Hematopoietic multipotent progenitor cell treated with erythropoietin and hydrocortisone succinate and interleukin-3 and kit ligand, for 15 days (in vitro differentiated cells): ENCODE results near the gene MARF1.
"Not testable (repeated sequence)": the region's sequence is repeated elsewhere in the genome, so short reads cannot be mapped to it uniquely, and the experiment has no call there.

ENCODE experiments used
- DNase-seq: peaks from one replicate; pipeline ENCODE4 v3.0.0-alpha.2; 2015; ENCODE audit warnings: low spot score

Gene MARF1

DNA sequence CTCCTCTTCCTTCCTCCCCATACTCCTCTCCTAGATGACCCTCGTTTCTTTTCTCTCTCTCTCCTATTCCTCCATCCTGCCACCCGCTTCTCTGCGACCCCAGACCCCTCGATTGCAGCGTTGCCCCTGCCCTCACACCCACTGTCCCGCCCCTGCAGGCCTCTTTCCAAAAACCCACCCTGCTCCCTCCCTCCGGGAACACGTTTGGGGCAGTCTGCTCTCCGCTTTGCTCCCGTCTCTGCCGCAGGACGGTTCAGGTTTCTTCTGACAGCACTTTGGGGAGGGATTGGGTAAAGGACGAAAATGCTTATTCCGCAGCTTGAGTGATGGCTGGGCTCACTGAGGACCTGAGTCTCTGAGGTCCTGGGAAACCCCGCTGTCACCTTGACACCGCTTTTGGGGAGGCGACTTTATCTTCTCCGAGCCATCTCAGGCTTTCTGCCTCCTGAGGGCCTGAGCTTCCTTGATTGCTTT is 7.8 kb upstream of the MARF1 start:
- peak; percentile 59 for DNase-seq

DNA sequence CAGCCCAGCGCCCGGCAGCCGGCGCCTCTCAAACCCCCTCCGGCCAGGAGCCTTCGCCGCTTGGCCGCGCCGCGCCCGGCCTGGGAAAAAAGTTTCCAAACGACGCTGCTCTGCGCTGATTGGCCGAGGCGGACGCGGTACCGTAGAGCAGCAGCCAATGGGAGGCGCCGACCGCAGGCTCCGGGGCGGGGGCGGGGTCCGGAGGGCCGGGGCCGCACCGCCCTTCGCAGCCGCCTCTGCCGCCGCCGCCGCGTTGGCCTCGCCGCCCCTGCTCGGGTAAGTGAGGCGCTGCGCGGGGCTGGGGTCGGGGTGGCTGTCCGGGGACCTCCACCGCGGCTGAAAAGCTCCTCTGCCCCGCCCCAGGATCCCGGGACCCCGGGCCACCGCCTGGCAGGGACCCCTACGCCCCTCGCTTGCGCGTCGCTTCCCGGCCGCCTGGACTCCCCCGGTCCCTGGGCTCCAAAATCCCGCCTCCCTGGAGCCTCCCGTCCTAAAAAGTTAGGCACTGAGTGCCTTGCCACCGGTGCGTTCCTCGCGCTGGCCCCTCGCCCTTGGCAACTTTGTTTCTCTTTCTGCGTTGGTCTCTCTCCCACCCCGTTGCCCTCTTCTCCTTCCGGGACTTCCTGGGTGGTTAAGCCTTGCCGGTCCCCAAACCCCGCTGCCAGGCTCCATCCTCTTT is 7.2 kb upstream of the MARF1 start, which contains the start of gene NDE1:
Gene NDE1, plus strand, starts transcription at position 227 of the 679 bp plus-strand sequence. CDS start 14,534 bp downstream, outside the sequence.
- peak; percentile 92 for DNase-seq

DNA sequence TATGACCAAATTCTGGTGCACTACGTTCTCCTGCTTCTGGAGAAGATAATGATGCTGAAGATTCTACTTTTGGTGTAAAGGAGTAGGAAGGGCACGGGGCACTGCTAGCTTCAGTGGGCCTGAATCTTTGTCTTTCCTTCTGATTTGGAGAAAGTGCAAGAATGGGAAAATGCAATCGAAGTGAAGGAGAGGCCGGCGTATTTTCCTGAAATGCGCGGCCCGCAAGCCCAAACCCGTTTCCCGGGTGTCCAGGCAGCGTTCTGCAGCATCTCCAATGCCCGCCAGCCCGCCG is 6.7 kb upstream of the MARF1 start:
- no peak for DNase-seq

DNA sequence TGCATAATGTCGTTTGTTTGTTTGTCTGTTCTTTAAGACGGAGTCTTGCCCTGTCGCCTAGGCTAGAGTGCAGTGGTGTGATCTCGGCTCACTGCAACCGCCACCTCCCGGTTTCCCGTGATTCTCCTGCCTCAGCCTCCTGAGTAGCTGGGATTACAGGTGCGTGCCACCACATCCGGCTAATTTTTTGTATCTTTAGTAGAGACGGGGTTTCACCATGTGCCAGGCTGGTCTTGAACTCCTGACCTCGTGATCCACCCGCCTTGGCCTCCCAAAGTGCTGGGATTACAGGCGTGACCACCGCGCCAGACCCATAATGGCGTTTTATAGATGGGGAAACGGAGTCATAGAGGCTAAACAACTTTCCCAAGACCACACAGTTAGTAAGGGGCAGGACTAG is 6.4 kb upstream of the MARF1 start:
- not testable (repeated sequence) for DNase-seq

DNA sequence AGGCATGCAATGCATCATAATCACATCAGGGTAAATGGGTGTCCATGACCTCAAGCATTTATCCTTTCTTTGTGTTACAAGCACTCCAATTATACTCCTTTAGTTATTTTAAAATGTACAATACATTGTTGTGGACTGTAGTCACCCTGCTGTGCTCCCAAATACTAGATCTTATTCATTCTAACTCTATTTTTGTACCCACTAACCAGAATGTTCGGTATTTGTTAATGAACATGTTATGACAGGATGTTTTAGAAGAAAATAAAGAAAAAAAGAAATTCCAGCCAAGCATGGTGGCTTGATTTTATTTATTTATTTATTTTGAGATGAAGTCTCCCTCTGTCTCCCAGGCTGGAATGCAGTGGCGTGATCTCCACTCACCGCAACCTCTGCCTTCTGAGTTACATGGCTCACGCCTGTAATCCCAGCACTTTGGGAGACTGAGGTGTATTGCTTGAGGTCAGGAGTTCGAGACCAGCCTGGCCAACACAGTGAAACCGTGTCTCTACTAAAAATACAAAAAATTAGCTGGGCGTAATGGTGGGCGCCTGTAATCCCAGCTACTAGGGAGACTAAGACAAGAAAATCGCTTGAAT is 5.3 kb upstream of the MARF1 start:
- DNase-seq, result no peak

DNA sequence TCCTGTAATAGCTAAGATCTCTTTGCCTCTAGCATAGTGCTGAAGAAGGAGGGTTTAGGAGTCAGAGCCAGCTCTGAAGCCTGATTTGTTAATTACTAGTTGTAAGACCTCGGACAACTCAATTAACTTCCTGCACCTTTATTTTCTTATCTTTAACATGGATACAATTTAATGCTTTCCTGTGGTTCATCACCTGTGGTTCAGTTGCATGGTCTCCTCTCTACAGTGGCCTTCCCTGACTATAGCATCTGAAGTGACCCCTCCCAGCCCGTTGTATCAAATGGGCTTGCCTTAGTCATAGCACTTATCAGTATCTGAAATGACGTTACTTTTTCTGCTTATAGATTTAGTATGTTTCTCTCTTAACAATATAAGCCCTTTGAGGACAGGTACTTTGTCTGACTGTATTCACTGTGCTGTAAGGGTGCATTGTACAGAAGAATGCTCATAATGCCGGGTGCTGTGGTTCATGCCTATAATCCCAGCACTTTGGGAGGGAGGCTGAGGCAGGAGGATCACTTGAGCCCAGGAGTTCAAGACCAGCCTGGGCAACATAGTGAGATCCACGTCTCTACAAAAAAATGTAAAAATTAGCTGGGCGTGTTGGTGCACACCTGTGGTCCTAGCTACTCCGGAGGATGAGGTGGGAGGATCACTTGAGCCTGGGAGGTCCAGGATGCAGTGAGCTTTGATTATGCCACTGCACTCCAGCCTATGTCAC is 4.5 kb upstream of the MARF1 start:
- peak; percentile 47 for DNase-seq

DNA sequence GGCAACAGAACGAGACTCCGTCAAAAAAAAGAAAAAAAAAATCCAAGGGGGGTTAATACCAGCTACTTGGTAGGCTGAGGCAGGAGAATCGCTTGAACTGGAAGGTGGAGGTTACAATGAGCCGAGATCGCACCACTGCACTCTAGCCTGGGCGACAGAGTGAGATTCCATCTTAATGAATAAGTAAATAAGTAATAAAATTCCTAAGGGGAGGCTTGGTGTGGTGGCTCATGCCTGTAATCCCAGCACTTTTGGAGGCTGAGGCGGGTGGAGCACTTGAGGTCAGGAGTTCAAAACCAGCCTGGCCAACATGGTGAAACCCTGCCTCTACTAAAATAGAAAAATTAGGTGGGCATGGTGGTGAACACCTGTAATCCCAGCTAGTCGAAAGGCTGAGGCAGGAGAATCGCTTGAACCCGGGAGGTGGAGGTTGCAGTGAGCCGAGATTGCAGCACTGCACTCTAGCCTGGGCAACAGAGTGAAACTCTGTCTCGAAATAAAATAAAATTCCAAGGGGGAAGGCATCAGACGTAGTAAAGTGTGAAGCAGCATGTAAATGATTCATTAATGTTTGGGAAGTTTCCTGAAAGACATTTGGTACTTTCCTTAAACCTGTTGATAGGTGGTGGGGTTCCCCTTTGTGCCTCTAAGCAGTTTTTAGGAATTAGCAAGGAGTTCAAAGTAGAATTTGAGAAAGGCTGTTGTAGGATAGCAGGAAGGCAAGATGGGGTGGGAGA is 3.8 kb upstream of the MARF1 start:
- DNase-seq, result not testable (repeated sequence)

DNA sequence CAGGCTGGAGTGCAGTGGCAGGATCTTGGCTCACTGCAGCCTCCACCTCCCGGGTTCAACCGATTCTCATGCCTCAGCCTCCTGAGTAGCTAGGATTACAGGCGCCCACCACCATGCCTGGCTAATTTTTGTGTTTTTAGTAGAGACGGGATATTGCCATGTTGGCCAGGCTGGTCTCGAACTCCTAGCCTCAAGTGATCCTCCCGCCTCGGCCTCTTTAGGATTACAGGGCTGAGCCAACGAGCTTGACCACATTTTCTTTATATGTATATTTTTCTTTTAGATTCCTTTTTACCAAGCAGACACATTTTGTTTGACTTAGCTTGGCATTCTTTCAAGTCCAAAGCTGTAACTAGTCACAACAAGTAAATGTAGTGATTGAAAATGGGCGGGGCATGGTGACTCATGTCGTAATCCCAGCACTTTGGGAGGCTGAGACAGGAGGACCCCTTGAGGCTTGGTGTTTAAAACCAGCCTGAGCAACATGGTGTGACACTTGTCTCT is 2.1 kb upstream of the MARF1 start:
- peak; percentile 83 for DNase-seq

DNA sequence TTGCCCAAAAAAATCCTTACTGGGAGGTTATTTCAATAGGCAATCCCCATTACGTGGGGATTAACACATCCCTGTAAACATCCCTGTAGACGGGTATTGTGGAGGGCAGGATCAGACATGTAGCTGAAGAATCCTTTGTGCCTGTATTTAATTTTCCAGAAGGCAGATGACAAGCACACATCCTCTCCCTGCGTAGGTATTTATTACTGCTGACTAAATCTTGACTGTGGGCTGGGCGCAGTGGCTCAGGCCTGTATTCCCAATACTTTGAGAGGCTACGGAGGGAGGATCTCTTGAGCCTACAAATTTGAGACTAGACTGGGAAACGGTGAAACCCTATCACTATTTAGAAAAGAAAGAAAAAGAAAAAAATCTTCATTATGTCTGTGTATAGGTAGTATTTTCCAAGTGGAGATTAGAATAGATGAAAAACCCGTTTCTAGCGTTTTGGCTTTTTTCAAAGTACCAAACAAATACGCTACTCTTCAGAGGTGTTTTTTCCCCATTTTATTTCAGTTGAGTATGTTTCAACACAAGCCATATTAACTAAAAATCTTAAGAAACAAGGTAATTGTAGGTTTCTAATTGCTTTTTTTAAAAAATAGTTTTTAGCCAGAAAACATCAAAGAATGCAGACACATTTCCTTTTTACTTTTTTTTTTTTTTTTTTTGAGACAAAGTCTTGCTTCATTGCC is 1.5 kb upstream of the MARF1 start:
- no peak for DNase-seq

DNA sequence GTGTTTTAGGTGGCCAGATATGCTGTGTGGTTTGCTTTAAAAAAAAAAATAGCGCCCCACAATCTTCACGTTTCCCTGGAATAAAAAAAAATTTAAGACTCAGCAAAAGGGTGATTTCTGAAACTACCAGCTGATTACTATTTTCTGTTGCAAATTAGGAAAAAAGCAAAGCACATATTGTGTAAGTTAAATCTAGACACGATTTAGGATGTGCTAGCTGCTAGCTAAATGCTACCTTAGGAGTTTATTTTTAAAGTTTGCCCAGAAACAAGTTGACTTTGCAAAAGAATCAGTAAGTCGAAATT is 944 bp upstream of the MARF1 start:
- DNase-seq, result no peak

DNA sequence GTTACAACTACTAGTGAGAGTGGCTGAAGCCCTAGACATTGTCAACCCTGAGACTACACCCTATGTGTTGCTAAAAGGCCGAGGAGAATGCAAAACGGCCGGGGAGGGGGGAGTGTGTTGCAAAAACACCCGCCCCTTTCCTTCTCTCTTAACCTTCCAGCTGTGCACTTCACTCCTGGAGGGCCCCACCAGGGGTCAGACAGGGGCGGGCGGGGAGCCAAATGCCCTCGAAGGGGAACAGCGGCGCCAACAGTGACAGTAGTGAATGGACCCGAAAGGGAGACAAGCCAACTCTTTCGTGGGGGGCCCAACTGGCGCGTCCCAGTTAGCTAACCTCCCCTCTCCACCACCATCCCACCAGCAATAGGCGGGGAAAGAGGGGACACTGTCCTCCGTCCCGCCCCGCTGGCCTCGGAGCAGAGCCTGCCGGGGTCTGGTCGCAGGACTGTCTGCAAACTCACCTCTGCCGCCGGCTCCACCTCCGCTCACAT is 352 bp downstream of the MARF1 start:
- peak; percentile 73 for DNase-seq

DNA sequence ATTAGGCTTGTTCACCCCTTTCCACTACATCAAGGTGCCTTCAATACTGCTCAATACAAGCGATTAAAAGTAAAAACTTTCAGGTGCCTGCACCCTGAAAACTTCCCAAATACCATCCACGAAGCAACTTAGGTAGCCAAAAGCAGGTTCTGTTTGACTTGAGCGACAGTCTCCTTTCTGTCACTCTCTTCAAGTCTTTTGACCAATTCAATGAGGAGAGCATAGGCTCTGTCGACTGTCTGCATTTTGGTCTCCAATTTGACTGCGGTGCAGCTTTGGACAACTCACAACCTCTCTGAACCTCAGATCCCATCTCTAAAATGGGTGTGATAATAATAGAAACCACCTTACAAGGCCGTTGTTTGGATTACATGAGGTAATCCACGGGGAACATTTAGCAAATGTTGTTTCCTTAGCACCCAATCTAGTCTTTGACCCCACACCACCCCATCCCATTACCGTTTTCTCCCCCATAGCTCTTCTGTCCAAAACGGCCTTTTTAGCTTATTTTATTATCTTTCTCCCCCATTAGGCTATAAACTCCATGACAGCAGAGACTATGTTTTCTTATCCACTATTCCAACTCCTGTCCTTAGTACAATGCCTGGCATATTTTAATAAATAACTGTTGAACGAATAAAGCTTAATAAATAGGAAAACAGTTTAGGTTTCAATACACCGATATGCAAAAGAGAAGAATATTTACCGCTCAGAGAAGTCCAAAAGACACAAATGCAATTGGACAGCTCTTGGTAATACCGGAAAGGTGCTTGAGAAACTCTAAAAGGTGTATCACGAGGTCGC is 999 bp downstream of the MARF1 start:
- peak; percentile 20 for DNase-seq

DNA sequence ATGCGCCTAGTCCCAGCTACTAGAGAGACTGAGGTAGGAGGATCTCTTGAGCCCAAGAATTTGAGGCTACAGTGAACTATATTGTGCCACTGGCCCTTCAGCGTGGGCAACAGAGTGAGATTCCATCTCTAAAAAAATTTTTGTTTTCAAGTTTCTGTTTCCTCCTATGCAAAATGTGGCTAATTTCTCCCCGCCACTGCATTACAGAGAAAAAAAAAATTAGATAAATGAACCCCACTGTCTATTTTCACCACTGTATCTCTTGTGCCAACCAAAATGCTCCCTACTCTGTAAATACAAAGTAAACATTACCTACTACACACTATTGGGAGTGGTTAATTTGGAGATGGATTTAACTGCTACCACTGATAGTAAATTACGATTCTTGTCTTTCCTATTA is 2.0 kb downstream of the MARF1 start:
- no peak for DNase-seq

DNA sequence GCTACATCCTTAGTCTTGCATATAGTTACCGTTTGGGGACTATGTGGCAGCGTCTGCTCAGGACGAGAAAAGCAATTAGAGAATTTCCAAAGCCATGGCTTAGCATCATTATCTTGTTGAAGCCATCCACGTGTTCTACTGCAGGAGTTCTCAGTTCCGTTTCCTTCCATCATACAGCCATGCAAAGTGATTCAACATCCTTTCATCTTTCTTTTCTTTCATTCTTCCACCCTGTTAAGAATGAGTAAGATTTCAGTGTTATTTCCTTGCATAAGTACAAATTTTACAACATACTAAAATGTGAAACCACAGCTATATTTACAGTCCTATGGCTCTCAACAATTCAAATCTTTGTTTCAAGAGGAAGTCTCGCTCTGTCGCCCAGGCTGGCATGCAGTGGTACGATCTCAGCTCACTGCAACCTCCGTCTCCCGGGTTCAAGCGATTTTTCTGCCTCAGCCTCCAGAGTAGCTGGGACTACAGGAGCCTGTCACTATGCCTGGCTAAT is 3.8 kb downstream of the MARF1 start:
- DNase-seq, result no peak

DNA sequence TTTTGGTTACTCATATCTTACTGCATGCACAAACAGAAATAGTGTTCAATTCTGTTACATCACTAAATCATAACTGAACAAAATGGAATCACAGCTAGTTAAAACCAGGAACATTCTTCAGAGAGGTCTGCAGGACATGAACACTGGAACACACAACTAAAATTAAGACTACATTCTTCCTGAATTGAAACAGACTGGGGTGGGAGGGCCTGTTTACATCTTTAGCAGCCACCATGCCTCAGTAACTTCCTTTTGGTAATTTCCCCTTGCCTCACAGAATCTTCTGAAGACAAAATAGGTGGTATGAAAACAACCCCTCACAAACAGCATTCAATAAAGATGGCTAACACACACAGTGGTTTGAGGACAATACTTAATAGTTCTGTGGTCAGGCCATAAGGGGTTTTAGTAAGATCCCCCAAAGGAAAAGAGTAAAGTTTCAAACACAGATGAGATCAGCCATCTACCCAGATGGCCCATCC is 6.5 kb downstream of the MARF1 start:
- DNase-seq, result no peak

DNA sequence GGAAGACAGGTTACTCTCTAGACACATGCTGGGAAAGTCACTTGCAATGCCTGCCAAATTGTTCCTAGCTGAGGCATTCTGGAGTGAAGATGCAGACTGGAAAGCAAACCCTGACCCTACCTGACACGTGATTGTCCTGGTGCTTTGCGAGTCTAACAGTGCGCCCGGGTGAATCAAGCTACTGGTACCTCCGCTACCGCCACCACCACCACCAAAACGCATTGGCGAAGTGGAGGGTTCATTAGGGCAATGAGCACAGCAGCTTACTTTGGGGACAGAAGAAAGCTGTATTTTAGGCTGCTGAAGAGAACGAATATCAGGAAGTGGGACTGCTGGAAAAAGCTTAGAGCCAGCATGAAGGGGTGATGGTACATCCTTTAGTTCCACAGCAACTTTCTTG is 7.0 kb downstream of the MARF1 start:
- DNase-seq, result no peak

DNA sequence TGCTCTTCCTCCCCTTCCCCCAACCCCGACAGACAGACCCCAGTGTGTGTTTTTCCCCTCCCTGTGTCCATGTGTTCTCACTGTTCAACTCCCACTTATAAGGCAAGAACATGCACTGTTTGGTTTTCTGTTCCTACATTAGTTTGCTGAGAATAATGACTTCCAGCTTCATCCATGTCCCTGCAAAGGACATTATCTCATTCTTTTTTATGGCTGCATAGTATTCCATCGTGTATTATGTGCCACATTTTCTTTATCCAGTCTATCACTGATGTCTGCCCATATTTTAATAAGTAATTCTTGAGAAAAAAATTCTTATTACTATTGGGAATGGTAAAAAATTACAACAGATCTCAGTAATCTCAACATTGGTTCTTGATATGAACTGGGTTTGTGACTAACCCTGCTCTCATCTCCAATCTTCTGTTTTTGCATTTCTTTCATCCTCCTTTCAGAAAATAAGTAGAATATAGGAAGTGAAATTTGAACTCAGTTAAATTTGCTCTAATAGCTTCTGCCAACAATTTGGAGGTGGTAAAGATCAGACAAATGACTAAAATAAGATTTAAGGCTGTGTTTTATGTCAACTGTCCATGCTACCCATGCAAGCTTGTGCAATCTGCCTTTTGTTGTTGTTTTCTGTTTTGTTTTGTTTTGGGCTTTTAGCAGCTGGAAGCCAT is 11.1 kb downstream of the MARF1 start:
- DNase-seq, result no peak

DNA sequence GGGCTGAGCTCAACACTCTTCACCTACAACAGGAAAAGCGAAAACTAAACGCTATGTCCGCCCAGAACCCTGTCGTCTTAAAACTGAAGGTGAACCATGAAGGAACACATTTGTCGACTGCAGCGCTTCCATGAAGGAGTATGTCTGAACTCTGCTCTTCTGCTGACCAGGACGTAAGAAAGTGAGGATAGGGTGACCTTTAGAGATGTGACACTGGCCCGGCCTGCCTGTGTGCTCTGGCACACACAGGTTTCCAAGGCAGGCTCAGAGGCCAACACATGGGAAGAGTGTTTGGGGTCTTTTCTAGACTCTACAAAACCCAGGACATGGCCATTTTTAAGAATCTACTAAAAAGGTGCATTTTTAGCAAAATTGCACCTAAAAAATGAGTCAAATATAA is 21.1 kb downstream of the MARF1 start:
- DNase-seq, result no peak

DNA sequence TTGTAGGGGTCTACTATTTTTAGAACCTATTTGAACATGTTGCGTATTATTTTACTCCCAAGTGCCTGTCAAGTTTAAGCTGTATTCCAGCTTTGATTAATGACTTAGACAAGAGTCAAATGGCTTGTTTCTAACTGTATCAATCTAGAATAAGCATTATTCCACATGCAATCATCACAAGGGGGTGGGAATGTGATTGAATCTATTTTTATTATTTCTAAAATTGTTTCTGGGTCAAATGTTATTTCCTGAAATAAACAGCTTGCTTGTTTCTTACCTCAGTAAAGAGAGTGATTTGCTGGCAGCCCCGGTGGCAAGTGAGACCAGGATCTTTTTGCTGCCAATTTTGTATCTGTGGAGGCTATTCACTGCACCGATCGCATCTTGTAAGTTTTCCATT is 21.5 kb downstream of the MARF1 start:
- DNase-seq, result no peak

DNA sequence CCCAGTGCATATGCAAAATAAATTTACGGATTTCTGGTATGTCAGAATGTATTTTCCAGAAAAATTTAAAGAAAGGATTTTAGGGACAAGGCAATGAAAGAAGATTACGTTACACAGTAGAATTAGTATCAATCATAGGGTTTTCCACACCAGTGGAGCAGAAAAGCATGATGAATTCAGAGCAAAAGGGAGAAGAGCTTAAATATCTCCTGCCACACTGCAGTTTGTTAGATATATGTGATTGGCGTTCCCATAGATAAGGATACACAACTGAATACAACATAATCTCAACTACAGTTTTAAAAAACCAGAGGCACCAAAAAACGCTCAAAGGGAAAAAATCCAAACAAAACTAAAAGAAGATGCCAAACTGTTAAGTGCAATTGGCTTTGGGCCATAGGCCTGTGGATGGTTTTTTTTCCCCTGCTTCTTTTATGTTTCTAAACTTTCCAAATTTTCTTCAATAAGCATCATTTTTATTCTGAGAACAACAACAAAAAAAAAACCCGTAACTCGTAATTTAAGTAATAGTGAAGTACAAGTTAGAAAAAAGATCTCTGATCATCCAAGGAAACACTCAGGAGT is 22.3 kb downstream of the MARF1 start:
- DNase-seq, result no peak
